HG02798 (cell line): Measurements from ENCODE around the gene PLXNB3.
"Not testable (repeated sequence)": the region's sequence is repeated elsewhere in the genome, so short reads cannot be mapped to it uniquely, and the experiment has no call there.

Experiments
- ATAC-seq: cut with Tn5 transposase; IDR thresholded peaks from one replicate; pipeline ENCODE4 v1.9.1; 2021; ENCODE audit warnings: mild to moderate bottlenecking; ENCODE audit not compliant: unreplicated experiment, poor library complexity

Gene PLXNB3

DNA sequence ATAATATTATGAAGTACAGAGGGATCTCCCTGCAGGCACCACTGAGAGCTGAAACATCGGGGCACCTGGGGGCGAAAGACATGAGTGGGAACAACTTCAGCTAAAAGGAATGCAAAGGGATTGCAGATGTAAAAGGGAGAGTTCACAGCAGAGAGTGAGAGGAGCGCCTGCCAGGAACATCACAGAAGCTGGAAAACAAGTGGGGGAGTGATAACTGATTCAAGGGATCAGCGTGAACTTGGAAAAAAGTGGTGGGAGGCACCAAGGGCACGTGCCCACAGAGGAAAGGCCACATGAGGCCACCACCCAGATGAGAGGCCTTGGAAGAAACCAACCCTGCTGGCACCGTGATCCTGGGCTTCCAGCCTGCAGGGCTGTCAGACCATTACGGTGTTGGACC is 15.0 kb upstream of the PLXNB3 start:
- ATAC-seq: not testable (repeated sequence)

DNA sequence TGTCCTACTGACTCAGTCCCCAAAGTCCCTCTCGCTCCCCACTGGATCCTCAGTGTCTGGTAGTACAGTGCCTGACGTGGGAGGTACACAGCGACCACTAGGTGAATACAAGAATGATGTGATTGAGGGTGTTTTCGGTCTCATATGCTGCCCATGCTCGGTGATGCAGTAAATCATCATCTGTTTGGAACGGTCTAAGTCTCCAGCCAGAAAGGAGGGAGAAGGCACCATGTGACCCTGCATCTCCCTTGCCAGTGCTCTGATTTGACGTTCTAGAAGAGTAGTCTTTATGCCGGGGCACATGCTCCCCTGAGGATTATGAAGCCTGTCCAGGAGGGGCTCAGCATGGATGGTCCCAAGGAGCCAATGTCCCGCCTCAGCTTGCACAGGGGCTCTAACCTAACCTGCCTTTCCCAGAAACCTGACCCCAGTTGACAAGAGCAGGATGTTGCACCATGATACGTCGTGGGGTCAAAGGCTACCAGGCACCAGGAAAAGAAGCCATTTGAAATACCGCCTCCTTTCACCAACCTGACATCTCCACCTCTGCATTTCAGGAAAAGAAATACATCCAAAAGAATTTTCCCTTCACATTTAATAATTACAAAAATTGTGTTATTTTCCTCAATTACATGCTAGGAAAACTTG is 13.8 kb upstream of the PLXNB3 start:
- ATAC-seq: no peak

DNA sequence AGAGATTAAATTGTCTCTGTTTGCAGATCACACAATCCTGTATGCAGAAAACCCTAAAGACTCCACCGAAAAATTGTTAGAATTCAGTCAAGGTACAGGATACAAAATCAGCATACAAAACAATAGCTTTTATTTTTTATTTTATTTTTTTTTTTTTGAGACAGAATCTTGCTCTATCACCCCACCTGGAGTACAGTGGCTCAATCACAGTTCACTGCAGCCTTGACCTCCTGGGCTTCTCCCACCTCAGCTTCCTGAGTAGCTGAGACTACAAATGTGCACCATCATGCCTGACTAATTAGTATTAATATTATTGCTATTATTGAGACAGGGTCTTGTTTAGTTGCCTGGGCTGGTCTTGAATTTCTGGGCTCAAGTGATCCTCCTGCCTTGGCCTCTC is 8.9 kb upstream of the PLXNB3 start:
- ATAC-seq: no peak

DNA sequence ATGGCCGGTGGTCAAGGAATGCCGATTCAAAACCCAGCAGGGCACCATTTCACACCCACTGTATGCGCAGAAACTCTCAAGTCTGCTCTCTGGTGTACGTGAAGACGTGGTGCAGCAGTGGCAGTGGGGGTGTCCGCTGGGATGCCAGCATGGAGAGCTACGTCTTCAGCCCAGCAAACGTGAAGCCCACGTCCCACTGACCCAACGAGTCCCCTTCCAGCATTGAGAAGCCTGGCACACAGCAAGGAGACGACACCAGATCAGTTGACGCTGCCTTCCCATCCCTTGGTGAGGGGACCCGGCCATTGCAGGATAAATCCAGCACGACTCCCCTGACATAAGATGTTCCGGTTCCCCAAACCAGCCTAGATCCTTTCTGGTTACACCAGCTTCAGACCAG is 2.2 kb upstream of the PLXNB3 start:
- ATAC-seq: no peak

DNA sequence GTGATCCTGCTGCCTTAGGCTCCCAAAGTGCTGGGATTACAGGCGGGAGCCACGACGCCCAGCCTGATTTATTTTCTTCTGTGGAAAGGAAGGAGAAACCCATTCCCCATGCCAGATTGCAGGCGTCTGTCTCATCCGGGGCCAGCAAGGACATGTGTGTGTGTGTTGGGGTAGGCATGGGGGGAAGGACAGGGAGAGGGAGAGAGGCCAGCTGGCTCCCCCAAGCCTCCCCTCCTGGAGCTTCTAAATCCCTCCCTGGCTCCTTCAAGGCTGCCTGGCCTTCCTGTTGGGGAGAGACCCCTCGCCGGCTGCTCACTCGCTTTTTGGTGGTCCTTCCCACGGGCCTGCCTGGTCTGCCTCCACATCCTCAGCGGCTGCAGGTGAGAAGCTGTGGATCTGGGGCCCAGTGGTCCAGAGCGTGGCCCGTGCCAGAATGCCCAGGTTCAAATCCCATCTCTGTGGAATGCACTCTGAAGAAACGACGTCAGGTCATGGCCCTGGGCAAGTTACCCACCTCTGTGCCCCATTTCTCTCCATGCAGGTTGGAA is 1.3 kb upstream of the PLXNB3 start:
- ATAC-seq: no peak

DNA sequence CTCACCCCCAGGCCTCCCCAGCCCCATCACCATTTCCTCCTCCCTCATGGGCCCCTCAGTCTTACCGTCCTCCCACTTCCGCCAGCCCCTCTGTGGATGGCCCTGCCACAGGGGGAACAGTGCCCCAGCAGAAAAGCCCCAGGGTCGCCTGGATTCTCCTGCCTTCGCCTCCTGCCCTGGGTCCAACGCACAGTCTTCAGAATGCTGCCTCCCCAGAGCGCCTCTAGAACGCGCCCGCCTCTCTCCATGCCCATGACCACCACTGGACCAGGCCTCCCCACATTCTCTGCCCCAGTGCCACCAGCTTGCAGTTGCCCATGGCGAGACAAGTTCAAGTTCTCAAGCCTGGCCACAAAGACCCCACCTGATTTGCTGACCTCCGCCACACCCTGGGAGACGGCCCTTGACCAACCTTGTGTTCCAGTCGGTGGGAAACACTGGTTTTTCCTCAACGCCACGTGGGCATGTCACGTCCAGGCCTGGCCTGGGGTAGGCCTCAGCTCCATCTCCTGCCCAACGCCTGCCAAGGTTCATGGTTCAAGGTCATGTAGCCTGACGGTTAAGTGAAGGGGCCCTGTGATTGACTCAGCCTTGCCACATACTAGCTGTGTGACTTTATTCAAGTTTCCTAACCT is 634 bp upstream of the PLXNB3 start:
- no peak for ATAC-seq

DNA sequence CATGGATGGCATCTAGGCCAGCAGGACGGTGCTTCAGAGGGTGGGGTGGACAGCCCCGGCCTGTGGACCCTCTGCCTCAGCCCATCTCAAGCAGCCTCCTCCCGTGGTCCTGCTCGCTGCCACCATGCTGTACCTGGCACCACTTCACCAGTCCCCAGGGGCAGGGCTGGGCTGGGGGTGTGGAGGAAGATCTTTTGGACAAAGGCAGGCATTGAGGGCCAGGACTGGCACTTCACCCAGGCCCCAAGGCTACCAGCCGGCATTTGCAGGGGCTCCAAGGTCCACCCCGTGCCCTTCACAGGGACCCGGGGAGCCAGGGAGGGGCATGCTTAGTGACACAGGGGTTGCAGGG is 713 bp downstream of the PLXNB3 start:
- no peak for ATAC-seq

DNA sequence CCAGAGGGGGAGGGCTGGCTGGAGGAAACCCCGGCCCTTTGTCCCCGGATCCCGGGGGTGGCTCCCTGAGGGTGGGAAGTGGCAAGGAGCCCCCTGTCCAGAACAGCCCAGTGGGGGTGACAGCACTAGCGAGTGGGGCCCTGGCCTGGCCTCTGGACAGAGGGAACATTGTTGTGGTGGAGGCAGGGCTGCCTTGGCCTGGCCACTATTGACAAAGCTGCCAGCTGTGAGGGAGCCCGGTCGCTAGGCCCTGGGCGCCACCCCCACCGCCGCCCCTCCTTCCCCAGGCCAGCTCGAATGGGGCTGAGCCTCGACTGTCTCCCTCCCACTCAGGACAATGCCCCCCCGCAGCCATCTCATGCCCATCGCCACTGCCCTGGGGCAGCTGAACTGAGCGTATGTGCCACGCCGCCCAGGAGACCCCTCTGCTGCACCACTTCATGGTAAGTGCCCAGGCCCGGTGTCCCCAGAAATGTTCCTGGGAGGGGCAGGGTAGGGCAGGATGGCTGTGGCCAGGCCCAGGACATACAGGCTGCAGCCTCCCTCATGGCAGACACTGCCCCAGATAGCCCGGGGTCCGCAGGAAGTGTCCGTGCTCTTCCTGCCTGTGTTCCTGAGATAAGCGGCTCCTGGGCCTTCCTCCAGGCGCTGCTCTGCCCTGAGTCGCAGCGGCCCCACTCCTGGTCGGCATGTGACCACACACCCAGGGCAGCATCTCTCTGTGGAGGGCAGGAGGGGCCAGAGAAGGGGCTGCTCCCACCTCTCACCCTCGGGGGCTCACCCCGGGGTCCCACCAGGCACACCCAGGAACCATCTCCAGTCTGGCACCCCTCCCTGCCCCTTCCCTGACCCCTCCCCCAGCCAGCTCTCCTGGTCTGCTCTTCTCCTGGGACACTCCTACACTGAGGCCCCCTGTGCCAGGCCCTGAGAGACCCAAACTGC is 1.4 kb downstream of the PLXNB3 start:
- no peak for ATAC-seq

DNA sequence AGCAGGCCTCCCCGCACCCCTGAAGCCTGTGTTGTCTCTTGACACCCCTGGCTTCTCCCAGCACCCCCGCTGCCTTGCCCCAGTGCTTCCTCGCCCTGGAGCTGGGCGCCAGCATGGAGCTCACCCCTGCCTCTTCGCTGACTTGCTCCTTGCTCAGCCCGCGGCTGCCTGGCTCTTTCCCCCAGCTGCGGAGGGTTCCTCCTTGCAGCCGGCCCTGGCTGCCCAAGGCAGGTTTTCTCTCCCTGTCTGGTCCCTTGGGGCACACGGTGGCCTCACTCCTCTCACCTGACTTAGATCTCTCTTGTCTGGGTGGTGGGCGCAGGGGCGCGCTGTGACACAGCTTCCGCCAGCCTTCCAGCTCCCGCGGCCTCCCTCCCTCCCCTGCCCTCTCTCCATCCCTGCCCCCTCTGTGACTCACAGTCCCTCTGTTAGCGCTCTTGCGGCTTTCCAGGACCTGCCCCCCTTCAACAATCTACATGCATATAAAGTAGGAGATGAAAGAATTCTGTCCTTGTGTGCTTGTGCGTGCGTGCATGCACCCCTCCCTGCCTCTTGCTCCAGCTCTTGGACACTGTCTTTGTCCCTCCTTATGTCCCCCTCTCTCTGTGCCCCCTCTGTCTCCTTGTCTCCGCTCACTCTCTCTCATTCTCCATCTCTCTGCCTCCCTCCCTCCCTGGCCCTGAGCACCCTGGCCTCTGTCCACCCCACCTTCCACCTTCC is 2.2 kb downstream of the PLXNB3 start:
- no peak for ATAC-seq

DNA sequence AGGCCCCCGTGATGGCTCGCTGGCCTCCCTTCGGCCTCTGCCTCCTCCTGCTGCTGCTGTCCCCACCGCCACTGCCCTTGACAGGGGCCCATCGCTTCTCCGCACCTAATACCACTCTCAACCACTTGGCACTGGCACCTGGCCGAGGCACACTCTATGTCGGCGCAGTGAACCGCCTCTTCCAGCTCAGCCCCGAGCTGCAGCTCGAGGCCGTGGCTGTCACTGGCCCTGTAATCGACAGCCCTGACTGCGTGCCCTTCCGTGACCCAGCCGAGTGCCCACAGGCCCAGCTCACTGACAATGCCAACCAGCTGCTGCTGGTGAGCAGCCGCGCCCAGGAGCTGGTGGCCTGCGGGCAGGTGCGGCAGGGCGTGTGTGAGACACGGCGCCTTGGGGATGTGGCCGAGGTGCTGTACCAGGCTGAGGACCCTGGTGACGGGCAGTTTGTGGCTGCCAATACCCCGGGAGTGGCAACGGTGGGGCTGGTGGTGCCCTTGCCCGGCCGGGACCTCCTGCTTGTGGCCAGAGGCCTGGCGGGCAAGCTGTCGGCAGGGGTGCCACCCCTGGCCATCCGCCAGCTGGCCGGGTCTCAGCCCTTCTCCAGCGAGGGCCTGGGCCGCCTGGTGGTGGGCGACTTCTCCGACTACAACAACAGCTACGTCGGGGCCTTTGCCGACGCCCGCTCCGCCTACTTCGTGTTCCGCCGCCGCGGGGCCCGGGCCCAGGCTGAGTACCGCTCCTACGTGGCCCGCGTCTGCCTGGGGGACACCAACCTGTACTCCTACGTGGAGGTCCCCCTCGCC is 3.0 kb downstream of the PLXNB3 start:
- no peak for ATAC-seq

DNA sequence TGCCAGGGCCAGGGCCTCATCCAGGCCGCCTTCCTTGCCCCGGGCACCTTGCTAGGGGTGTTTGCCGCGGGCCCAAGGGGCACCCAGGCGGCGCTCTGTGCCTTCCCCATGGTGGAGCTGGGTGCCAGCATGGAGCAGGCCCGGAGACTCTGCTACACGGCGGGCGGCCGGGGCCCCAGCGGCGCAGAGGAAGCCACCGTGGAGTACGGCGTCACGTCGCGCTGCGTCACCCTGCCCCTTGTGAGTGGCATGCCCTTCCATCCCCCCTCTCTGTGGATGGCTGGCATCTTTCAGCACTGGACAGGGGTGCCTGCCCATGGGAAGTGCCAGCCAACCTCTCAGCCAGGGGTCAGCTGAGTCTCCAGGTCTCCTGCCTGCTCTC is 3.6 kb downstream of the PLXNB3 start:
- ATAC-seq: no peak

DNA sequence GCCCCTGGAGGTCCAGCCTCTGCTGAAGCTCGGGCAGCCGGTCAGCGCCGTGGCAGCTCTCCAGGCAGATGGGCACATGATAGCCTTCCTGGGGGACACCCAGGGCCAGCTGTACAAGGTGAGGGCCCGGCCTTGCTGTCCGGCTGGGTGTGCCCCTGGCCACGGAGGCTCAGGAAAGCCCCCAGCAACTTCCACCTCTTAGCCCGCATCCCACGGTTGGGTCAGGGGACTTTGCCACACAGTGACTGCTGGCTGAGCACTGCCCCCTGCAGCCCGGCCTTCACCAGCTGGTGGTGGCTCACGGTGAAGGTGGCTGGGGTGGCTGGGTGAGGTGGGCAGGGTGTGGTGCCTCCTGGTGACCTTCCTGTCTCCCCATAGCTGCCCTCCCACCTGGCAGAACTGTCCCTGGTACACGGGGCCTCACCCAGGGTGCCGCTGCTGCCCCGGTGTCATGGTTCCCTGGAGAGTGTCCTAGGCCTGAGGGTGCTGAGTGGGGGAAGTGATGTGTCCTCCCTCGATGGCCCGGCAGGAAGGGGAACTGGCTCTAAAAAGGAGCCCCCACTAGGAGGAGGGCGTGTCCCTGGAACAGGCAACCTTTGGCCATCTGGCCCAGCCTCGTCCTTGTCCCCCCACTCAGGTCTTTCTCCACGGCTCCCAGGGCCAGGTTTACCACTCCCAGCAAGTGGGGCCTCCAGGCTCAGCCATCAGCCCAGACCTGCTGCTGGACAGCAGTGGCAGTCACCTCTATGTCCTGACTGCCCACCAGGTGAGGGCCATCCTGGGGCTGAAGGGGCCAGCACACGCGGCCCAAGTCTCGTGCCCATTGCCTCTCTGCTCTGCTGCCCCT is 4.5 kb downstream of the PLXNB3 start:
- ATAC-seq: no peak

DNA sequence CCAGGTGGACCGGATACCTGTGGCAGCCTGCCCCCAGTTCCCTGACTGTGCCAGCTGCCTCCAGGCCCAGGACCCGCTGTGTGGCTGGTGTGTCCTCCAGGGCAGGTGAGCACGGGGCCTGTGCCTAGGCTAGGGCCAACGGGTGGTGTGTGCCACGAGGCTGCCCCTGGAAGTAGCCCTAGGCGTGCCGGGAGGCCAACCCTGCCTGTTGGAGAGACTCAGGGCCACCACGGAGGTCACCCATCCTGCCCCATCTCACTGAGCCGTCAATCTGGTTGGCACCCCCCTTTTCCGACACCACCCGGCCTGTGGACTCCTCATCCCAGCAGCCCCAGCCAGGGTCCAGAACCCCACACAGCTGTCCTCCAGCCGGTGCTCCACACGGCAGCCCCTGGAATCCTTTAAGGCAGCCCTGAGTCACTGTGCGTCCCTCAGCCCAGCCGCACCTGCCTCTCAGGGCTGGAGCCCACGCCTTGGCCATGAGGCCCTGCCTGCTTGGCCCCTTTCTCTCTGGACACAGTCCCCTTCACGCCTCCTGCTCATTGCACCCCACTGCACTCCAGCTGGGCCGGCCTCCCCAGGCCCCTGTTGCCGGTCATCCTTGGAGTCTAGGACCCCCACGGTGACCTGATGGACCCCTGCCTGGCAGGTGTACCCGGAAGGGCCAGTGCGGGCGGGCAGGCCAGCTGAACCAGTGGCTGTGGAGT is 5.3 kb downstream of the PLXNB3 start:
- no peak for ATAC-seq

DNA sequence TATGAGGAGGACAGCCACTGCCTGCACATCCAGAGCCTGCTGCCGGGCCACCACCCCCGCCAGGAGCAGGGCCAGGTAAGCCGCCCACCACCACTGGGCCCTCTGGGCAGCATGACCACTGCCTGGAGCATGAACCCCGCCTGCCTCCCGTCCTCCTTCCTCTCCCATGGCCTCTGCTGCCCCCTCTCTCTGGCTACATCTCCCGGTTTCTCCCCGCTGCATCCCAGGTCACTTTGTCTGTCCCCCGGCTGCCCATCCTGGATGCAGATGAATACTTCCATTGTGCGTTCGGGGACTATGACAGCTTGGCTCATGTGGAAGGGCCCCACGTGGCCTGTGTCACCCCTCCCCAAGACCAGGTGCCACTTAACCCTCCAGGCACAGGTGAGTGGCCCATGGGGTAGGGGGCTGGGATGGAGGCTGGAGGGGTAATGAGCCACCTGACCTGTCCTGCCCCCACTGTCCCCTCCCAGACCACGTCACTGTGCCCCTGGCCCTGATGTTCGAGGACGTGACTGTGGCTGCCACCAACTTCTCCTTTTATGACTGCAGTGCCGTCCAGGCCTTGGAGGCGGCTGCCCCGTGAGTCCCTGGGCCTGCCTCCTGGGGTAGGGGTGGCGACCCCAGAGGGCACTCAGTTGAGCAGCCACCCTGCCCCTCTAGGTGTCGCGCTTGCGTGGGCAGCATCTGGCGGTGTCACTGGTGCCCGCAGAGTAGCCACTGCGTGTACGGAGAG is 6.0 kb downstream of the PLXNB3 start:
- ATAC-seq: no peak

DNA sequence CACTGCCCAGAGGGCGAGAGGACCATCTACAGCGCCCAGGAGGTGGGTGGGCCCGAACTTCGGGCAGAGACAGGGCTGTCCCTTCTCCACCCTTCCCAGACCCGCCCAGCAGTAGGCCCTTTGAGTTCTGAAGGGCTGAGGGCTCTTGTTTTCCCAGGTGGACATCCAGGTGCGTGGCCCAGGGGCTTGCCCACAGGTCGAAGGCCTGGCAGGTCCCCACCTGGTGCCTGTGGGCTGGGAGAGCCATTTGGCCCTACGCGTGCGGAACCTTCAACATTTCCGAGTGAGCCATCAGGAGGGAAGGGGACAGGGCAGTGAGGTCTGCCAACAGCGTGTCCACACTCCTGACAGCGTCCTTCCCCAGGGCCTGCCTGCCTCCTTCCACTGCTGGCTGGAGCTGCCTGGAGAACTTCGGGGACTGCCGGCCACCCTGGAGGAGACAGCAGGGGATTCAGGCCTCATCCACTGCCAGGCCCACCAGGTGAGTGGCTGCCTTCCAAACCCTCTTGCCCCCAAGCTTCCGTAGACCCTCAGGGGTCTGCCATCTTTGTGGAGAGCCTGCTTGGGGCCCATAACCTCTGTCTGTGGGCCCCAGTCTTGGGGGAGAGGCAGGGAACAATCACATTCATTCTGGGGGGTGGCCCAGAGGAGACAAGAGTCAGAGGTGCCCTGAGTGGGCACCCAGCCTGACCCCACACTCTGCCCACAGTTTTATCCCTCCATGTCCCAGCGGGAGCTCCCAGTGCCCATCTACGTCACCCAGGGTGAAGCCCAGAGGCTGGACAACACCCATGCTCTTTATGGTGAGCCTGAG is 6.8 kb downstream of the PLXNB3 start:
- ATAC-seq: no peak

DNA sequence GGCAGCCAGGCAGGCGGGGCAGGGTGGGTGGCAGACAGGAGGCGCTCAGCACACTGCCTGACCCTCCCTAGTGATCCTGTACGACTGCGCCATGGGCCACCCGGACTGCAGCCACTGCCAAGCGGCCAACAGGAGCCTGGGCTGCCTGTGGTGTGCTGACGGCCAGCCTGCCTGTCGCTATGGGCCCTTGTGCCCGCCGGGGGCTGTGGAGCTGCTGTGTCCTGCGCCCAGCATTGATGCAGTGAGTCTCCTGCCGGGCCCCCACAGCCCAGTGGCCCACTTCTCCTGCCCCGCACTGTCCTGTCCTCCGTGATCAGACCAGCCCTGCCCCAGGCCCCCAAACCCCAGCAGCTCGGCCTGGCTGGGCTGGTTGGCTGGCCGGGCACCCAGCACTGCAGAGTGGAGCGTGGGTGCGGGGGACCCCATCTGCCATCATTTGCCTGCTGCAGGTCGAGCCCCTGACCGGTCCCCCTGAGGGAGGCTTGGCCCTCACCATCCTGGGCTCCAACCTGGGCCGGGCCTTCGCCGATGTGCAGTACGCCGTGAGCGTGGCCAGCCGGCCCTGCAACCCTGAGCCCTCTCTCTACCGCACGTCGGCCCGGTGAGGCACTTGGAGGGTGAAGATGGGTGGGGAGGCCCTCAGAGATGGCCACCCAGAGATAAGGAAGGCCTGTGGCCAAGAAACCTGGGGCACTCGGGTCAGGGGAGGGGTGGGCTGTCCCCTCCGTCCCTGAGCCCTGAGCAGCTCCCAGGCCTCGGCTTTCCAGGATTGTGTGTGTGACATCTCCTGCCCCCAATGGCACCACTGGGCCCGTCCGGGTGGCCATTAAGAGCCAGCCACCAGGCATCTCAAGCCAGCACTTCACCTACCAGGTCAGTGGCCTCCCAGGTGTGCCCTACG is 7.6 kb downstream of the PLXNB3 start:
- ATAC-seq: no peak
